Uterus (tissue), 2 donors: ENCODE results near the gene ZFAND2B.

Experiments
- CTCF ChIP-seq, 4 experiments: fragments of 200-600 bp in 2 of 4; fragments of 450-650 bp in 2 of 4; sonication (generic) in 2 of 4; IDR thresholded peaks; one replicate each; pipeline ENCODE4 v1.5.1; 2016 to 2019; ENCODE audit warnings: antibody characterized with exemption in 4 of 4, mild to moderate bottlenecking in 2 of 4, moderate library complexity in 1 of 4
- POLR2A ChIP-seq, 2 donors: fragments of 450-650 bp; IDR thresholded peaks; one replicate each; pipeline ENCODE4 v1.6.1; 2016; ENCODE audit warnings: antibody characterized with exemption in 2 of 2, mild to moderate bottlenecking in 1 of 2, moderate library complexity in 1 of 2

- TF ChIP-seq CTCF (IDR thresholded peaks at IDR 0.05) (no peak), POLR2A (IDR thresholded peaks at IDR 0.05) (no peak)
These were observed 14.2 kb downstream of the ZFAND2B start for GRCh38 chr2:219220652-219221402.
